DMS79 treated with DMSO at 0.1 percent for 48 hours (cell line): ENCODE data around the gene ADCY7.
"Not testable (repeated sequence)": the region's sequence is repeated elsewhere in the genome, so short reads cannot be mapped to it uniquely, and the experiment has no call there.

Source experiments
- DNase-seq: peaks from one replicate; lab custom pipeline; 2025; lab: John Stamatoyannopoulos, UW

The ADCY7 gene

GRCh38 chr16:50266337-50267091, at the start of gene ADCY7:
Gene ADCY7 (plus strand): TSS chr16:50266551. CDS start chr16:50288180, 21,629 bp downstream.
- no peak for DNase-seq

GRCh38 chr16:50219402-50219975, 46.9 kb upstream of the ADCY7 start:
- DNase-seq: no peak

GRCh38 chr16:50224286-50224685, 42.1 kb upstream of the ADCY7 start:
- no peak for DNase-seq

GRCh38 chr16:50227120-50227519, 39.2 kb upstream of the ADCY7 start:
- no peak for DNase-seq

GRCh38 chr16:50227665-50228064, 38.7 kb upstream of the ADCY7 start:
- DNase-seq: no peak

GRCh38 chr16:50228364-50228868, 37.9 kb upstream of the ADCY7 start:
- no peak for DNase-seq

GRCh38 chr16:50229149-50229726, 37.1 kb upstream of the ADCY7 start:
- DNase-seq: no peak

GRCh38 chr16:50234771-50235556, 31.4 kb upstream of the ADCY7 start:
- DNase-seq: no peak

- peak; percentile 0 for DNase-seq
Measured at GRCh38 chr16:50235581-50235980, 30.8 kb upstream of the ADCY7 start.

GRCh38 chr16:50238314-50238713, 28.0 kb upstream of the ADCY7 start:
- DNase-seq: no peak

GRCh38 chr16:50238868-50239301, 27.5 kb upstream of the ADCY7 start:
- peak; percentile 67 for DNase-seq

GRCh38 chr16:50243024-50243423, 23.3 kb upstream of the ADCY7 start:
- not testable (repeated sequence) for DNase-seq

GRCh38 chr16:50244140-50244503, 22.2 kb upstream of the ADCY7 start:
- no peak for DNase-seq

- no peak for DNase-seq
Measured at GRCh38 chr16:50244504-50245416, 21.6 kb upstream of the ADCY7 start.

GRCh38 chr16:50245417-50246298, 20.7 kb upstream of the ADCY7 start:
- no peak for DNase-seq

GRCh38 chr16:50246299-50247122, 19.8 kb upstream of the ADCY7 start:
- DNase-seq: no peak

GRCh38 chr16:50247123-50247905, 19.0 kb upstream of the ADCY7 start:
- DNase-seq: no peak

- DNase-seq: no peak
Measured at GRCh38 chr16:50247906-50248608, 18.3 kb upstream of the ADCY7 start.
